HG02678 (cell line): ENCODE data around the gene WDR12.
"Not testable (repeated sequence)": the region's sequence is repeated elsewhere in the genome, so short reads cannot be mapped to it uniquely, and the experiment has no call there.

Experiments used
- ATAC-seq: cut with Tn5 transposase; IDR thresholded peaks from one replicate; pipeline ENCODE4 v1.9.1; 2021; ENCODE audit warnings: mild to moderate bottlenecking, moderate library complexity; ENCODE audit not compliant: unreplicated experiment

The WDR12 gene

GRCh38 chr2:202911512-202912341 is at the start of gene WDR12, which contains the start of gene CARF:
WDR12 (minus strand) TSS chr2:202911673; CDS start chr2:202911476, 197 bp downstream.
CARF (plus strand) TSS chr2:202912275; CDS start chr2:202941903, 29,628 bp downstream.
- peak; percentile 71 for ATAC-seq

GRCh38 chr2:202960524-202960923 is 49.1 kb upstream of the WDR12 start:
- no peak for ATAC-seq

DNA sequence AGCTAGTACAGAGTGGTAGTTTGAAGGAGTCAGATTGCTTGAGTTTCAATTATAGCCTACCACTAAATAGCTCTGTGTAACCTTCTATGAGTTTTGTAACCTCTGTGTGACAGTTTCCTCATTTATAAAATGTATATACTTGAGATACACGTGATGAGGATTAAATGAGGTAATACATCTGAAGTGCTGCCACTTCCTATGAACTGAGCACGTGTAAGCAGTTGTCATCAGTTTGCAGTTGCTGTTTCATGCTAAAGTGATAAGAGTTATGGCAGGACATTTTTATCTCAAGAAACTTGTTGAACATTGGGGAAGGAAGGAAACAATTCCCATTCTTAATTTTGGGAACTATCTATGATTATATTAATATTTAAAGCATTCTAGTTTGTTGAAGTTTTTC is 39.1 kb upstream of the WDR12 start:
- ATAC-seq: no peak

- ATAC-seq: not testable (repeated sequence)
Measured at GRCh38 chr2:202949333-202949732, 37.9 kb upstream of the WDR12 start.

DNA sequence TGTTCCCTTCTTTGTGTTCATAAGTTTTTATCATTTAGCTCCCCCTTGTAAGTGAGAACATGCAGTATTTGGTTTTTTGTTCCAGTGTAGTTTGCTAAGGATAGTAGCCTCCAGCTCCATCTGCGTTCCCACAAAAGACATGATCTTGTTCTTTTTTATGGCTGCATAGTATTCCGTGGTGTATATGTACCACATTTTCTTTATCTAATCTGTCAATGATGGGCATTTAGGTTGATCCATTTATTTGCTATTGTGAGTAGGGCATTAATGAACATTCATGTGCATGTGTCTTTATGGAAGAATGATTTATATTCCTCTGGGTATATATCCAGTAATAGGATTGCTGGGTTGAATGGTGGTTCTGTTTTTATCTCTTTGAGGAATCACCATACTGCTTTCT is 34.0 kb upstream of the WDR12 start:
- no peak for ATAC-seq

GRCh38 chr2:202944816-202945215 is 33.3 kb upstream of the WDR12 start:
- no peak for ATAC-seq

- no peak for ATAC-seq
Measured at GRCh38 chr2:202944408-202944807, 32.9 kb upstream of the WDR12 start.

- no peak for ATAC-seq
Measured at GRCh38 chr2:202941771-202942170, 30.3 kb upstream of the WDR12 start.

DNA sequence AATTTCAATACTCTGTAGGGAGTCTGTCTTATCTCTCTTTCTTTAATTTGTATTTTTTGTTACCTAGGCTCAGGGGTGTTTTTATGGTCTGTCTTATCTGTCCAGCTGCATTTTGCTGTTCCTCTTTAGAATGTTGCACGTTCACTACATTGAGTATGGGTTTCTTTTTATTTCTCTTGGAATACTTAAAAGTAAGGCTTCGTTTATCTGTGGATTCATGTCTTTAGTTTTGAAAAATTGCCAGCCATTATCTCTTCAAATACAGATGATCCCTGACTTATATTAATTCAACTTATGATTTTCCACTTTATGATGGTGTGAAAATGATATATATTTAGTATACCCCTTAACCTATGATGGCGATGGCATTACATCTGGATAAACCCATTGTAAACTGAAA is 27.5 kb upstream of the WDR12 start:
- no peak for ATAC-seq

GRCh38 chr2:202934456-202934855 is 23.0 kb upstream of the WDR12 start:
- ATAC-seq: no peak

GRCh38 chr2:202933958-202934357 is 22.5 kb upstream of the WDR12 start:
- ATAC-seq: no peak

DNA sequence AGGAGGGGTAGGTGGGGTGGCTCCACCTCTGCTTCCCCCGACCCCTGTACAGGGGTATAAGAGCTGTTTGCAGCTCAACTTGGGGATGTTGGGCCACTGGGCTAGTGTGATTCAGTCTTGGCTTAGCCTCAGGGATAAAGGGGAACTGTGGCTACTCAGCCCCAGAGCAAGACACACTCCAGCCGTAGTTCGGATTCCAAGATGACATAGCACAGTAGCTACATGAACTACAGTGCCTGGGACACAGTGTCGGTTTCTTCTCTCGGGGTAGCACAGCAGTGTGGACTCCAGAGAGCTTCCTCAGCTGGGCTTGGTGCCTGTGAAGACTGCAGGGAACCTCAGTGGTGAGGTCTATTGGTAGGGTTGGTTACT is 21.7 kb upstream of the WDR12 start:
- ATAC-seq: no peak

DNA sequence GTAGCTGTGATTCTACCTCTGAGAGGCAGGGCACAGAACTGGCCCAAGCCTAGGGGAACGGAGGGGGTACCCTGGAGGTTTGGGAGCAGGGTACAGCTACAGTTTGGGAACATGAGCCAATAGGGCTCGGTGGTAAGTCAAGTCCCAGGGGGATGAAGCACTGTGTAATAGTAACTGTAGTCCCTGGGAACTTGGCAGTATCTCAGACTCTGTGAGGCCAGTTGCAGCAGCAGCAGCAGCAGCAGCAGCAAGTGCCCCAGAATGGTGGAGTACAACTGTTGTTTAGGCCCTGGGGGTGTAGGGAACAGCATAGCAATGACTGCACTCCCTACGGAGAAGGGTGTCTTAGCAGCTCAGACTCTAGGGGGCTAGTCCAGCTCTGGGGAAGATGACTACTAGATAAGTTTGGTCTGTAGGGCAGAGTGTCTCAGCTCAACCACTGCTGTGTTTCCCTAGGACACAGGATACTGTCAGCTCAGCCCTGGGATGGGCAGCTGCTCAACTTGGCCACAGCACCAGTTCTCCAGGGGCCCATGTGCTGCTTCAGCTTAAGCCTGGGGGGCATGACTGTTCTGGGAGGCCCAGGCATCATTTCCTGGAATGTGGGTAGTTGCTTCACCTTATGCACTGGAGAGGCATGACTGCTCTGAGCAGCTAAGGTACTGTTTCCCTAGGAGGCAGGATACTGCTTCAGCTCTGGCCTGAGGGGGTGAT is 21.1 kb upstream of the WDR12 start:
- no peak for ATAC-seq

DNA sequence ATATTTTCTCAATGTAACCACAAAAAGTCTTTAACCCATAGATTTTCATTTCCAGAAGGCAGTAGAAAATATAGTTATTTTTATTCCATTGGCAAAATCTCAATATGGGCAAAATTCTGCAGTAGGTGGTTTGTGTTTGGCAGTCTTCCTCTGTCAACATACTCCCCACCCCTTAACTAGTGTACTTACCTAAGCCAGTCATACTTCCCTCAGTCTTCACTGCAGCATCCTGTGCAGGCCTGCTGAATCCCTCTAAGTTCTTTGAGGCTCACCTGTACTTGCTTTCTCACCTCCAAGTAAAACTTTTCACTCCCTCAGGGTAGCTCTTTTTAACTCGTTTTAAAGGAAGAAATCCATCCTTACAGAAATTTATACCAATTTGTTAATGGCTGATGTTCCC is 7.4 kb upstream of the WDR12 start:
- no peak for ATAC-seq

- peak; percentile 67 for ATAC-seq
Measured at GRCh38 chr2:202912342-202913201, 1.1 kb upstream of the WDR12 start.

DNA sequence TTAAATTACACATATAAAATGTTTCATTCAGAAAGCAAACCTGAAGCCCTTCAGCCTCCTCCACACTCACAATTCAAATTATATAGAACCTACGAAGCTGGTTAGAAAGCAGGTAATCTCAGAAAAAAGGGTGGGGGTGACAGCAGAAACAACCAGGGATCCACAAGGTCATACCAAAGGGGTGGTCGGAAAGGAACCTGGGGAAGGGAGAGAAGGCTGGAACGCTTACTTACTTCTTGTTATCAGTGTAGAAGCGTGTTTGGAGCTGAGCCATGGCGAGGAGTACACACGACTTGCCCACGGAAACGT is 316 bp downstream of the WDR12 start:
- ATAC-seq: peak; percentile 9

DNA sequence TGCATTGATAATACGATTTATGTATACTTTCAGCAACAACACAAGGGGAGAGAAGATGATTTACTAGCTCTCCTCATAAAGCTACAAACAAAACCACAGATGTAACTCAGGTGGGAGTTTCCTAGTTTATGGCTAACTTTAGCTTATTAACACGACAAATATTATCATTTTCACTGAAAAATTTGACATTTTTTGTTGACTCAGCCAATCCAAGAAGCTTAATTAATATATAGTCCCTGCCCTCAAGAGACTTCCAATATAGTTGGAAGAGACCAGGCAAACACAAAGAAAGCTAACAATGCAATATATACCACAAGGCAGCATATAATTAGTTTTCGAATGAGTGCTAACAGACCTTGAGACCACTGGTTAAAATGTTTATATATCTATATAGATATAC is 775 bp downstream of the WDR12 start:
- ATAC-seq: no peak

DNA sequence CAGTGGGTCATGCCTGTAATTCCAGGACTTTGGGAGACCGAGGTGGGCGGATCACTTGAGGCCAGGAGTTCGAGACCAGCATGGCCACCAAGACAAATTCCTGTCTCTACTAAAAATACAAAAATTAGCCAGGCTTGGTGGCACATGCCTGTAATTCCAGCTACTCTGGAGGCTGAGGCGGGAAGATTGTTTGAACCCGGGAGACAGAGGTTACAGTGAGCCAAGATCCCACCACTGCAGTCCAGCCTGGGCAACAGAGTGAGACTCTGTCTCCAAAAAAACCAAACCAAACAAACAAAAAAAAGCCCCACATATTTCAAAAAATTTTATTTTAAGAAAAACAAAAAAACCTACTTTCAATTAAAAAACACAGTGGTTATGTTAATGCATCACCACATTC is 1.2 kb downstream of the WDR12 start:
- not testable (repeated sequence) for ATAC-seq

DNA sequence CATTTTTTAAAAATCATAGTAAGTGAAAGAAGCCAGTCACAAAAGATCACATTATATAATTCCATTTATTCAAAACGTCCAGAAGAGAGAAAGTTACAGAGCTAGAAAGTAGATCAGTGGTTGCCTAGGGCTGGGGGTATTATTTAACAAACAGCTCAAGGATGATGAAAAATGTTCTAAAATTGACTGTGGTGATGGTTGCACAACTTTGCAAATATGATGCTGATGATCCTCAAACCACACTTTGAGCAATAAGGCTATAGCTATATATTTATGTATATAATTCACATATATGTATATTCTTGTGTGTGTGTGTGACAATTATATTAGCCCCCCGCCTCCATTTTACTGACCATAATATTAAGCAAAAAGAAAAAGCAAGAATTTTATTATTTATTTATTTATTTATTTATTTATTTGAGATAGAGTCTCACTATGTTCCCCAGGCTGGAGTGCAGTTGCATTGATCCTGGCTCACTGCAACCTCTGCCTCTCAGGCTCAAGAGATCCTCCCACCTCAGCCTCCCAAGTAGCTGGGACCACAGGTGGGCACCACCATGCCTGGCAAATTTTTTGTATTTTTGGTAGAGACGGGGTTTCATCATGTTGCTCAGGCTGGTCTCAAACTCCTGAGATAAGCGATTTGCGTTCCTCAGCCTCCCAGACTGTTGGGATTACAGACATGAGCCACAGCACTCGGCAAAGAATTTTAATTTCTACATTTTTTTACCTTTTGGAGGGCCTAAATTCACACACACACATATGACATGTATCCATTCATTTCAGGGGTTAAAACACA is 1.9 kb downstream of the WDR12 start:
- no peak for ATAC-seq

DNA sequence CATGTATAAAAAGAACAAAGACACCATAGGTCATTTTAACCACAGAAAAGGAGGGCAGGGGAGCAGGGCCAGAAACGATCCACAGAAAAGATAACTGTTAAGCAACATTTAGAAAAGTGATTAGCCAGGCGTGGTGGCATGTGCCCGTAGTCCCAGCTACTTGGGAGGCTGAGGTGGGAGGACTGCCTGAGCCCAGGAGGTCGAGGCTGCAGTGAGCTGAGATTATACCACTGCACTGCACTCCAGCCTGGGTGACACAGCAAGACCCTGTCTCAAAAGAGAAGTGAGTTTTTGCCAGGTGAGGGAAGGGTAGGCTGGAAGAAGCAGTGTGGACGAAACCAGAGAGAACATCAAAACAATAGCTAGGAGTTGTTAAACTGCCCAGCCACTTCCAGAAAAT is 3.3 kb downstream of the WDR12 start:
- ATAC-seq: no peak

- ATAC-seq: not testable (repeated sequence)
Measured at GRCh38 chr2:202905507-202905906, 6.0 kb downstream of the WDR12 start.
